HG03103 (cell line): ENCODE data around the gene MAD1L1.
A peak's percentile ranks its signal among the peaks of the same experiment; 100 is the strongest.
"Not testable (repeated sequence)": the region's sequence is repeated elsewhere in the genome, so short reads cannot be mapped to it uniquely, and the experiment has no call there.

Experiments used
- ATAC-seq: cut with Tn5 transposase; IDR thresholded peaks from one replicate; pipeline ENCODE4 v1.9.1; 2021; ENCODE audit warnings: low read depth; ENCODE audit not compliant: unreplicated experiment

MAD1L1 gene

GRCh38 chr7:2078899-2079298, 153.8 kb downstream of the MAD1L1 start:
- ATAC-seq = no peak

- no peak for ATAC-seq
Observed at GRCh38 chr7:2076649-2077064, 156.1 kb downstream of the MAD1L1 start.

GRCh38 chr7:2075811-2076210, 156.9 kb downstream of the MAD1L1 start:
- ATAC-seq = no peak

GRCh38 chr7:2074691-2075090, 158.1 kb downstream of the MAD1L1 start:
- ATAC-seq = no peak

GRCh38 chr7:2072798-2073197, 159.9 kb downstream of the MAD1L1 start:
- ATAC-seq = no peak

- peak; percentile 64 for ATAC-seq
Observed at GRCh38 chr7:2072042-2072441, 160.7 kb downstream of the MAD1L1 start.

GRCh38 chr7:2071133-2071832, 161.5 kb downstream of the MAD1L1 start:
- ATAC-seq = no peak

GRCh38 chr7:2070151-2070763, 162.5 kb downstream of the MAD1L1 start:
- no peak for ATAC-seq

- ATAC-seq = no peak
Observed at GRCh38 chr7:2069472-2069860, 163.3 kb downstream of the MAD1L1 start.

GRCh38 chr7:2068693-2069471, 163.9 kb downstream of the MAD1L1 start:
- no peak for ATAC-seq

- ATAC-seq = no peak
Observed at GRCh38 chr7:2066251-2066919, 166.4 kb downstream of the MAD1L1 start.

- no peak for ATAC-seq
Observed at GRCh38 chr7:2065528-2065927, 167.2 kb downstream of the MAD1L1 start.

- no peak for ATAC-seq
Observed at GRCh38 chr7:2063563-2064260, 169.0 kb downstream of the MAD1L1 start.

GRCh38 chr7:2062648-2063047, 170.1 kb downstream of the MAD1L1 start:
- no peak for ATAC-seq

- ATAC-seq = no peak
Observed at GRCh38 chr7:2060701-2061100, 172.0 kb downstream of the MAD1L1 start.

- ATAC-seq = no peak
Observed at GRCh38 chr7:2059964-2060700, 172.6 kb downstream of the MAD1L1 start.

- not testable (repeated sequence) for ATAC-seq
Observed at GRCh38 chr7:2058246-2058645, 174.5 kb downstream of the MAD1L1 start.

GRCh38 chr7:2055956-2056355, 176.8 kb downstream of the MAD1L1 start:
- no peak for ATAC-seq

- ATAC-seq = no peak
Observed at GRCh38 chr7:2054927-2055326, 177.8 kb downstream of the MAD1L1 start.

- no peak for ATAC-seq
Observed at GRCh38 chr7:2053395-2053794, 179.3 kb downstream of the MAD1L1 start.
